HCT116 (cell line): ENCODE results near the gene TTLL10. TPM values are rescaled to one million over a fixed set of nuclear protein-coding genes. Genes with fewer than 3 reads are reported as not detected.

Experiments
- ATAC-seq: fragments of 200-7000 bp; cut with Tn5 transposase; 2 replicates; pipeline ENCODE4 v1.9.1; 2020; ENCODE audit warnings: mild to moderate bottlenecking, moderate library complexity
- BruUV-seq: library from RNA; stranded (reverse); fragments of 400-500 nt; replicated peaks from 2 replicates; lab custom pipeline; 2021; lab: Mats Ljungman, UMichigan
- CTCF ChIA-PET: fragments of 300-600 bp; sonication (Branson Sonifier 250); formaldehyde crosslinking; loops from one replicate; lab custom pipeline; 2021; ENCODE audit warnings: antibody characterized with exemption; lab: Charles Lee
- POLR2A ChIA-PET: fragments of 300-600, 350-600 bp; sonication (Branson Sonifier 250); formaldehyde crosslinking; loops from one replicate; lab custom pipeline; 2021; ENCODE audit warnings: antibody characterized with exemption; lab: Charles Lee
- RAD21 ChIA-PET, 2 experiments: fragments of 300-600 bp; sonication (Branson Sonifier 250); formaldehyde crosslinking; loops; one replicate each; lab custom pipeline; 2023; ENCODE audit warnings: low total read pairs in 2 of 2; ENCODE audit not compliant: uncharacterized antibody in 2 of 2, unreplicated experiment in 2 of 2, low non-redundant PET in 1 of 2; lab: Charles Lee
- DNase-seq: peaks from one replicate; pipeline ENCODE4 v3.0.0-alpha.2; 2010; ENCODE audit warnings: low read depth, low spot score
- H2AFZ ChIP-seq: fragments of 200-600 bp; shearing (Covaris generic), sonication (generic); 2 replicates; pipeline ENCODE4 v1.6.1; 2017; ENCODE audit warnings: low read depth, mixed run types, mixed read lengths, antibody characterized with exemption, low read length; ENCODE audit not compliant: poor library complexity, severe bottlenecking
- H3K27ac ChIP-seq: 2 replicates; pipeline ENCODE4 v1.5.1; 2012; ENCODE audit warnings: low read depth, low read length
- H3K27me3 ChIP-seq: fragments of 200-600 bp; sonication (generic); 2 replicates; pipeline ENCODE4 v1.6.1; 2016; ENCODE audit warnings: mixed run types, low read length, mixed read lengths; ENCODE audit not compliant: insufficient read depth
- H3K36me3 ChIP-seq, 2 experiments: fragments of 200-500 bp in 1 of 2; fragments of 200-600 bp in 1 of 2; sonication (Bioruptor generic) in 1 of 2; sonication (generic) in 1 of 2; 2 replicates each; pipeline versions ENCODE4 v1.5.1 to v1.6.1; 2014 to 2016; ENCODE audit warnings: low read length in 2 of 2, inconsistent platforms in 1 of 2, mixed read lengths in 1 of 2, mixed run types in 1 of 2; ENCODE audit not compliant: insufficient read depth in 2 of 2, control insufficient read depth in 1 of 2
- H3K4me1 ChIP-seq, 2 experiments: fragments of 200-600 bp in 1 of 2; sonication (generic) in 1 of 2; 2 replicates each; pipeline versions ENCODE4 v1.5.1 to v1.6.1; 2012 to 2017; ENCODE audit warnings: low read length in 2 of 2, inconsistent platforms in 1 of 2, mild to moderate bottlenecking in 1 of 2, mixed read lengths in 1 of 2, mixed run types in 1 of 2, moderate library complexity in 1 of 2; ENCODE audit not compliant: insufficient read depth in 2 of 2, control insufficient read depth in 1 of 2
- H3K4me2 ChIP-seq: fragments of 200-600 bp; sonication (generic); 2 replicates; pipeline ENCODE4 v1.6.1; 2017; ENCODE audit warnings: mixed run types, low read length, mixed read lengths
- H3K4me3 ChIP-seq, 2 experiments: fragments of 200-600 bp in 1 of 2; sonication (generic) in 1 of 2; replicated peaks in 1 of 2; 2 replicates each; pipeline ENCODE4 v1.5.1; 2011 to 2016; ENCODE audit warnings: low read length in 2 of 2, control low read depth in 1 of 2, low read depth in 1 of 2, mild to moderate bottlenecking in 1 of 2, mixed read lengths in 1 of 2, mixed run types in 1 of 2
- H3K79me2 ChIP-seq: fragments of 200-600 bp; sonication (generic); 2 replicates; pipeline ENCODE4 v1.6.1; 2017; ENCODE audit warnings: mild to moderate bottlenecking, mixed run types, low read length, moderate library complexity, mixed read lengths; ENCODE audit not compliant: insufficient read depth
- H3K9ac ChIP-seq: fragments of 200-600 bp; sonication (generic); 2 replicates; pipeline ENCODE4 v1.6.1; 2016; ENCODE audit warnings: low read length, mixed read lengths
- H3K9me2 ChIP-seq: fragments of 200-600 bp; sonication (generic), shearing (Covaris generic); 2 replicates; pipeline ENCODE4 v1.6.1; 2017; ENCODE audit warnings: mixed run types, mild to moderate bottlenecking, moderate library complexity; ENCODE audit not compliant: insufficient read depth
- H3K9me3 ChIP-seq, 2 experiments: fragments of 200-500 bp in 1 of 2; fragments of 200-600 bp in 1 of 2; sonication (Bioruptor generic) in 1 of 2; sonication (generic) in 1 of 2; 2 replicates each; pipeline ENCODE4 v1.6.1; 2014 to 2017; ENCODE audit warnings: low read length in 2 of 2, mixed read lengths in 2 of 2, inconsistent platforms in 1 of 2, low read depth in 1 of 2, mild to moderate bottlenecking in 1 of 2, mixed run types in 1 of 2, moderate library complexity in 1 of 2; ENCODE audit not compliant: control insufficient read depth in 1 of 2, insufficient read depth in 1 of 2
- H4K20me1 ChIP-seq: fragments of 200-600 bp; sonication (generic), shearing (Covaris generic); 2 replicates; pipeline ENCODE4 v1.6.1; 2017; ENCODE audit warnings: mixed run types, mild to moderate bottlenecking, moderate library complexity; ENCODE audit not compliant: insufficient read depth
- ATF3 ChIP-seq: IDR thresholded peaks from 2 replicates; pipeline ENCODE4 v1.6.1; 2012
- ELF1 ChIP-seq: IDR thresholded peaks from 2 replicates; pipeline ENCODE4 v1.6.1; 2012; ENCODE audit warnings: low read depth, borderline replicate concordance
- EZH2 ChIP-seq: fragments of 200-600 bp; sonication (generic); IDR thresholded peaks from 2 replicates; pipeline ENCODE4 v1.6.1; 2017; ENCODE audit warnings: antibody characterized with exemption, mixed run types
- FOSL1 ChIP-seq: IDR thresholded peaks from 2 replicates; pipeline ENCODE4 v1.6.1; 2012; ENCODE audit warnings: low read depth
- JUND ChIP-seq: IDR thresholded peaks from 2 replicates; pipeline ENCODE4 v1.6.1; 2012
- MAX ChIP-seq: IDR thresholded peaks from 2 replicates; pipeline ENCODE4 v1.6.1; 2012
- POLR2AphosphoS5 ChIP-seq: IDR thresholded peaks from 2 replicates; pipeline ENCODE4 v1.6.1; 2011; ENCODE audit warnings: mild to moderate bottlenecking, low read depth, low read length, moderate library complexity
- REST ChIP-seq: IDR thresholded peaks from 2 replicates; pipeline ENCODE4 v1.6.1; 2012; ENCODE audit warnings: low read depth
- SP1 ChIP-seq: IDR thresholded peaks from 2 replicates; pipeline ENCODE4 v1.6.1; 2012; ENCODE audit warnings: low read depth
- SRF ChIP-seq: IDR thresholded peaks from 2 replicates; pipeline ENCODE4 v1.6.1; 2012; ENCODE audit warnings: low read depth
- ZBTB33 ChIP-seq: IDR thresholded peaks from 2 replicates; pipeline ENCODE4 v1.6.1; 2011; ENCODE audit warnings: mild to moderate bottlenecking, low read length, moderate library complexity; ENCODE audit not compliant: insufficient replicate concordance; ENCODE audit errors: extremely low read depth
- ZFX ChIP-seq: fragments of 450-650 bp; IDR thresholded peaks from 2 replicates; pipeline ENCODE4 v1.6.1; 2017
- intact Hi-C: fragments of 100-400 bp; cut with micrococcal nuclease; formaldehyde crosslinking; loops from 2 replicates; pipeline ENCODE4 v1.10.0; 2022
- total RNA-seq: library from RNA; stranded (reverse); gene quantifications from one replicate; pipeline ENCODE4 v1.2.1, GENCODE V29; 2021; ENCODE audit not compliant: unreplicated experiment

The TTLL10 gene
- total RNA-seq, 1 experiment from 2014 or later: 0.10 TPM

GRCh38 chr1:1161078-1161682 lies 12.5 kb upstream of the TTLL10 start:
- intact Hi-C loops: loop anchor here (5.0 kb wide), 1 partner anchor 46 kb away; the partner anchor contains the start of gene TNFRSF18
- H4K20me1 ChIP-seq: no peaks in the 10 kb centered on the region
- peaks cover 34% of the 10 kb centered on the region for H3K79me2 ChIP-seq
- no peaks in the 10 kb centered on the region for H3K27me3 ChIP-seq
- ATAC-seq: no peak
- no peaks in the 10 kb centered on the region for H3K9me2 ChIP-seq
- H3K27ac ChIP-seq: peak overlapping the region; percentile 17; the same call in 1 of the 2 replicates
- no peak overlapping the region for H3K4me3 ChIP-seq
- no peak for DNase-seq
- H3K9me3 ChIP-seq: no peaks in the 10 kb centered on the region
- peaks cover 26 to 61% of the 10 kb centered on the region in 2 experiments for H3K4me1 ChIP-seq
- POLR2A ChIA-PET: no interaction called here
- H3K9ac ChIP-seq: no peak overlapping the region
- H2AFZ ChIP-seq: no peak overlapping the region
- CTCF ChIA-PET: no interaction called here
- no peaks in the 10 kb centered on the region for H3K36me3 ChIP-seq
- TF ChIP-seq JUND (no peak), ZBTB33 (no peak), MAX (no peak), ELF1 (no peak), SRF (no peak), SP1 (no peak), ATF3 (no peak), EZH2 (no peak), REST (no peak), POLR2AphosphoS5 (no peak), FOSL1 (no peak), ZFX (no peak)
- H3K4me2 ChIP-seq: no peak overlapping the region
- no TSS peak for BruUV-seq
- RAD21 ChIA-PET: no interaction called here
